GM12873 (cell line): ENCODE measurements around the gene GDPD5.

Experiments
- CTCF ChIP-seq: IDR thresholded peaks from 2 replicates; pipeline ENCODE4 v1.5.1; 2012; ENCODE audit warnings: low read depth, mild to moderate bottlenecking, moderate library complexity, low read length, control low read depth; ENCODE audit not compliant: insufficient read depth; ENCODE audit errors: missing control alignments

GDPD5 gene

GRCh38 chr11:75547177-75547576, 21.4 kb upstream of the GDPD5 start:
- TF ChIP-seq CTCF, result no peak

- no peak for TF ChIP-seq CTCF
Measured at GRCh38 chr11:75543806-75544205, 18.1 kb upstream of the GDPD5 start.

- TF ChIP-seq CTCF, result no peak
Measured at GRCh38 chr11:75542088-75542438, 16.3 kb upstream of the GDPD5 start.

- TF ChIP-seq CTCF, result no peak
Measured at GRCh38 chr11:75541193-75542087, 15.7 kb upstream of the GDPD5 start.

- TF ChIP-seq CTCF, result no peak
Measured at GRCh38 chr11:75539459-75540334, 14.0 kb upstream of the GDPD5 start.

- TF ChIP-seq CTCF, result no peak
Measured at GRCh38 chr11:75538150-75538942, 12.6 kb upstream of the GDPD5 start.

- TF ChIP-seq CTCF, result no peak
Measured at GRCh38 chr11:75537740-75538139, 12.0 kb upstream of the GDPD5 start.
